Right ventricle myocardium superior (tissue), 1 donor: ENCODE results near the gene SLC35E2B. TPM values are rescaled to one million over a fixed set of nuclear protein-coding genes. Genes with fewer than 3 reads are reported as not detected.
"Not testable (repeated sequence)": the region's sequence is repeated elsewhere in the genome, so short reads cannot be mapped to it uniquely, and the experiment has no call there.

ENCODE experiments used
- ATAC-seq: fragments of 200-7000 bp; cut with Tn5 transposase; one replicate; pipeline ENCODE4 v1.9.1; 2020; ENCODE audit warnings: mild to moderate bottlenecking; ENCODE audit not compliant: poor library complexity
- DNase-seq: peaks from one replicate; pipeline ENCODE4 v3.0.0-alpha.2; 2020
- intact Hi-C: fragments of 100-400 bp; cut with DNase I; formaldehyde crosslinking; loops from one replicate; pipeline ENCODE4 v1.11.2; 2022
- total RNA-seq: library from RNA; stranded (reverse); fragmentation: NEBNext Ultra II Directional; extraction: Animal tissue kit (Norgen Biotek cat#: 25700); gene quantifications from one replicate; pipeline ENCODE4 v1.2.1, GENCODE V29; 2021
- donor health status: DM: no; HTN: yes; CAD: no; lungs with severe emphysema.

Gene SLC35E2B
- total RNA-seq, 1 donor from 2014 or later: 20.4 TPM

- ATAC-seq, DNase-seq, intact Hi-C loops: not testable (repeated sequence)
Measured at GRCh38 chr1:1662830-1663560, 29.6 kb downstream of the SLC35E2B start.

GRCh38 chr1:1662392-1662791 lies 30.2 kb downstream of the SLC35E2B start:
- ATAC-seq, intact Hi-C loops, DNase-seq: not testable (repeated sequence)

GRCh38 chr1:1658583-1659549 lies 33.7 kb downstream of the SLC35E2B start, which contains the start of gene CDK11B:
TSS of gene CDK11B (minus strand) at chr1:1659004. CDS start at chr1:1657485, 1,519 bp downstream.
- DNase-seq: peak; percentile 95
- peak; percentile 95 for ATAC-seq
- intact Hi-C loops: not testable (repeated sequence)

- intact Hi-C loops: not testable (repeated sequence)
- peak; percentile 51 for ATAC-seq
Measured at GRCh38 chr1:1648265-1648664, 44.3 kb downstream of the SLC35E2B start.

GRCh38 chr1:1647567-1648241 lies 44.9 kb downstream of the SLC35E2B start:
- DNase-seq, intact Hi-C loops: not testable (repeated sequence)
- peak; percentile 39 for ATAC-seq

More at GRCh38 chr1:1648265-1648664, 44.3 kb downstream of the SLC35E2B start:
- DNase-seq: not testable (repeated sequence)

- DNase-seq, ATAC-seq, intact Hi-C loops: not testable (repeated sequence)
Measured at GRCh38 chr1:1646326-1646725, 46.3 kb downstream of the SLC35E2B start.

GRCh38 chr1:1640711-1641461 lies 51.7 kb downstream of the SLC35E2B start:
- intact Hi-C loops, DNase-seq, ATAC-seq: not testable (repeated sequence)

GRCh38 chr1:1640081-1640480 lies 52.5 kb downstream of the SLC35E2B start:
- ATAC-seq, DNase-seq, intact Hi-C loops: not testable (repeated sequence)

GRCh38 chr1:1639368-1639767 lies 53.2 kb downstream of the SLC35E2B start:
- ATAC-seq, DNase-seq, intact Hi-C loops: not testable (repeated sequence)

GRCh38 chr1:1638528-1638927 lies 54.1 kb downstream of the SLC35E2B start:
- intact Hi-C loops, ATAC-seq, DNase-seq: not testable (repeated sequence)

- DNase-seq, intact Hi-C loops, ATAC-seq: not testable (repeated sequence)
Measured at GRCh38 chr1:1637479-1637875, 55.1 kb downstream of the SLC35E2B start.

- intact Hi-C loops, DNase-seq: not testable (repeated sequence)
Measured at GRCh38 chr1:1636621-1637478, 55.7 kb downstream of the SLC35E2B start.

GRCh38 chr1:1634613-1635012 lies 58.0 kb downstream of the SLC35E2B start:
- DNase-seq, intact Hi-C loops, ATAC-seq: not testable (repeated sequence)

More at GRCh38 chr1:1636621-1637478, 55.7 kb downstream of the SLC35E2B start:
- not testable (repeated sequence) for ATAC-seq

GRCh38 chr1:1633409-1633808 lies 59.2 kb downstream of the SLC35E2B start:
- ATAC-seq: peak; percentile 29
- intact Hi-C loops, DNase-seq: not testable (repeated sequence)

GRCh38 chr1:1631782-1632420 lies 60.7 kb downstream of the SLC35E2B start, which contains the start of gene MMP23B:
TSS of gene MMP23B (plus strand) at chr1:1632173. CDS start at chr1:1632219, 46 bp downstream.
- ATAC-seq (peak; percentile 4), DNase-seq (no peak)
- intact Hi-C loops: no loop called here
